Stimulated activated CD4-positive, alpha-beta T cell treated with anti-CD3 and anti-CD28 coated beads, Interleukin-4, amount 100 ng/mL, for 24 hours (primary cell): ENCODE results near the gene GRIN3B.

Source experiments
- DNase-seq: peaks from one replicate; pipeline ENCODE4 v3.0.0-alpha.2; 2020

The GRIN3B gene

DNA sequence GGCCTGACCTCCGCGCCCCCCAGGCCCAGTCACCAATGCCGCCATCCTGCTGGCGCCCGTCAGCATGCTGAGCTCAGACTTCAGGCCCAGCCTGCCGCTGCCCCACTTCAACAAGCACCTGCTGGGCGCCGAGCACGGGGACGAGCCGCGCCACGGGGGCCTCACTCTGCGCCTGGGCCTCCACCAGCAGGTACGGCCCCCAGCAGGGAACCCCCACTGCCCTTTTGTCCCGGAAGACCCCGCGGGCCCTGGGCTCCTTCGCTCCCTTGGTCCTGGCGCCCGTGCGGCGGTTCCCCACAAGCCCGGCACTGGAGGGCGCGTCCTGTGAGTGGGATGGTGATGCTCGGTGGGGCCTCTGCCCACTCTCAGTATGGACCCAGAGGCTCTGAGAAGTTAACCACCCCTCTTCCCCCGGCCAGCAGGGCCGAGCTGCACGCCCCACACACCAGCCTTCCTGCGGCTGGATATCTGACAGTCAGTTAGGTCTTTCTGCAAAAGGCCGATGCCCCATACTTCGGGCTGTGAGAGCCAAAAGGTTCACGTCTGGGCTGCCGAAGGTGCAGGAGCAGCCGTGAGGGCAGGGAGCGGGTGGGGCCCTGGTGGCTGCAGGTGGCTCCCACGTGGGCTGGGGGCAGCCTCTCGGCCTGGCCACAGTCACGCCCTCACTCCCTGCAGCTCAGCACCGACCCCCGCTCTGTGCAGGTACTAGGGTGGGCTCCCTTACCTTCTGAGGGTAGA is 8.1 kb upstream of the GRIN3B start:
- DNase-seq, result no peak

DNA sequence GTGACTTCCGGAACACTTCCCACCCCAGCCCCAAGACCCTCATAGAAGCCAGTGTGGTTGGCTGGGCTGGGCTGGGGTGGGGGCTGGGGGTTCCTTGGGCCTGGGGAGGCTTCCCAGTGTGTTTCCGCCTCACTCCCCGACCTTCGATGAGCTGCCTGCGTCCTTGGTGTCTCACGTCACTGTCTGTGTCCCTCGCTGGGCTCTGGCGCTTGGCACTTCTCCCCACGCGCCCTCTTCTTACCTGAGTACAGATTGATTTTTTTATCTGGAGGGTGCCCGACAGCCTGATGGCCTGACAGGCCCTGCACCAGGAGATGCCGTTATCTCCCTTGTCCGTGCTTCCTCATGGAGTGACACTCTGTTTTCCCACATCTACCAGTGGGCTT is 7.6 kb upstream of the GRIN3B start:
- no peak for DNase-seq

DNA sequence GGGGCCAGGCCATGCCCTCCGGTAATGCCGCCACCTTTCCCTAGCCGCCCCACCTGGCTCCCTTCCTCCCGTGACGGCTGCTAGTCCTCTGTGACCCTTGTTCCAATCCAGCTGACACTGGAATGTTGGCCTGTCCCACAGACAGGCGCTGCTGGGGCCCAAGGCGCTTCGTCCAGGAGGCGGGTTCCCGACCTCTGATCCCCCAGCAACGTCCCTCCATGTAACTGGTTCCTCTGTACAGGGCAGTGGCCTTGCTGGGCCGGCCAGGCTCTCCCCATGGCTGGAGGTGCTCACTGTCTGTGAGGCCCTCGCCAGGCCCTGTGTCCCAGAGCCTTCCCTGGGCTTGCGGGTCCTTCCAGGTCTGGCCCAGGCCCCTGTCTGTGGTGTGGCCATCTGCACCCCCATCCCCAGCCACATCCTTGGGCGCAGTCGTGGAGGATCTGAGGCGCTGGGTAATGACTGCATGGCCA is 6.8 kb upstream of the GRIN3B start:
- no peak for DNase-seq

DNA sequence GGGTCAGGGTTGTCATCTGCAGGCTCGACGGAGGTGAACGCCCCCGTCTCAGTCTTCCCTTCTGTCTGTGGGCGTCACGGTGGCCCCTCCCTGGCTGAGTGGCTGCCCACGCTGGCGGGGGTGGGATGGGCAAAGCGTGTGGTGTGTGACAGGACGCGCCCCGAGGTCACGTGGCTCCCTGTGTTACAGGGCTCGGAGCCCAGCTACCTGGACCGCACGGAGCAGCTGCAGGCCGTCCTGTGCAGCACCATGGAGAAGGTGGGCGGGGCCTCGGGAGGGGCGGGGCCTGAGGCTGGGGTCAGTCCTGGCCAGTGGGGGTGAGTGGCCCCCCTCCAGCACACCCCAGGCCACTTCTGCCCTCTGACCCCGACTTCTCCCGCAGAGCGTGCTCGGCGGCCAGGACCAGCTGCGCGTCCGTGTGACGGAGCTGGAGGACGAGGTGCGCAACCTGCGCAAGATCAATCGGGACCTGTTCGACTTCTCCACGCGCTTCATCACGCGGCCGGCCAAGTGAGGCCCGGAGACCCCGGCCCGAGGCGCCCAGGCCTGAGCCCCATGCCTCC is 6.3 kb upstream of the GRIN3B start:
- no peak for DNase-seq

DNA sequence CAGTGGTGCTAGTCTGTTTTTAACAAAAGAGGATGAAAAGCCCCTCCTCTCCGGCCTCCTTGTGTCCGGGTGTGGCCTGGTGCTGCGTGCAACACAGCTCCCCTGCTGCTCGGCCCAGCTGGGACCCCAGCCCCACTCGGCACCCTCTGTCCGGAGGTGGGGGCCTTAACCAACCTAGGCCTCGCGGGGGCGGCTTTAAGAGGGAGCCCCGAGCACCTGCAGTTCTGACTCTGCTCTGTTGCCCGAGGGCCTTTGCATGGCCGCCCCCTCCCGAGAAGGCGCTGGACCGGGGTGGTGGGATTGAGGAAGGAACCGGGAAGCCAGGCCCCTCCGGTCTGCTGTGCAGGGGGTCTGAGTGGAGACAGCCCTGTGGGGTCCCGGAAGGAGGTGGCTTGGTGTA is 5.7 kb upstream of the GRIN3B start:
- no peak for DNase-seq

DNA sequence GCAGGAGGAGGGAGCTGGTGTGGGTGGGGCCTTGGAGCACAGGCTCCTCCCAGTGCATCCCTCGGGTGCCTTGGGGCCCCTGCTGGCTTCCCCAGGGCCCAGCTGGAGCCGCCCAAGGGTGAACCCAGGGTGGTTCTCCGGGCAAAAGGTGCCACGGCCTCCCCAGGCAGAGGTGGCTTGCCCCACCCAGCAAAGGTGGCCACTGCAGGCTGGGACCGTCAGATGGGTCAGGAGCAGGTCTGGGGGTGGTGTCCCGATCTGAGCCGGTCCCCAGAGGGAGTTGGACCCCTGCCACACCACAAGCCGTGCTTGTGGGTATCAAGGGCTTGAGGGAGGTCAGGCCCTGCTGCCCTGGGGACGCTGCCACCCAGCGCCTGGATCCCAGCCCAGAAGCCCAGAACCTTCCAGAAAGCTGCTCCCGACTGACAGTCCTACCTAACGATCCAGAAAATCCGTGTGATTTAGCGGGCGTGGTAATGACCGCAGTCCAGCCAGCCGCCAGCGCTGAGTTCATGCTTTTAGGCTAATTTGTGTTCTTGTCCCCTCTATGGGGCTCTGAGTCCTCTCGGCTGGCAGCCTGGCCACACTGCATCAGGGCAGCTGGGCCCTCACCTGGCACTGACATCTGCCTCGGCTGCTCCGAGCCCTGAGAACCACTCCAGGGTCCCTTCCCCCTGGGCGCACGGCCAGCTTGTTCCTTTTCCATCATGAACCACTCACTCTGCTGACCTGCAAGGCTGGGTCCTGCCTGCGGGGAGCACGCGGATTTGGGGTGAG is 5.0 kb upstream of the GRIN3B start:
- DNase-seq, result no peak

DNA sequence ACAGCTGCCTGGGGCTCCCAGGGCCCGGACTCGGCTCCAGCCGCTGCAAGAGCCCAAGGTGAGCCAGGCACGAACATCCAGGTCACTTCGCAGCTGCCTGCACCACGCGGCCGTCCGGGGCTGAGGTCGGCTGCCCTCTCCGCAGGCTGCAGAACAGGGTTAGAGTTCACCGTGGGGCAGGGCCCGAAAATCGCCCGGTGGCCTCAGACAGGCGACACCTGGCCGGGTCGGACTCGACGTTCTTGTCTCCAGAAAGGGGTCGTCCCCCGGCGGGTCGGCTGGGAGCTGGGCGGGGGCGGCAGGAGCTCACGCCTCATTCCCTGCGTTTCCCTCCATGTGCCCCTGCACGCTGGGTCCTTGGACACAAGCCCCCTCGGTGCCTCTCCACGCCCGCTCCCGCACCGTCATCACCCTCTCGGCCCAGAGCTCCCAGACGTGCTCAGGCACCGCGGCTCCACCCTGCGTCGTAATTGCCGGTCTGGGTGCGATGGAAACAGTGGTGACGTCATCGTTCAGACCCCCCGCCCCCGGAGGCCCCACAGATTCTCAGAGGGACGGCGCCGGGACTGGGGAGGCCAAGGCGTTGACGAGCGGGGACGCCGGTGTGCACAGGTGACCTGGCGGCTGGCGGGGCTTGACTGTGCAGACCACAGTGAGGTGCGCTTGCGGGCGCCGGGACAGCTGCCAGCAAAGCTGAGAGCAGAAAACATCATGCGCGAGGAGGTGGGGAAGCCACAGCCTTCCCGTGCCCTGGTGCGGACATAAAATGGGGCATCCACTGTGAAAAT is 4.0 kb upstream of the GRIN3B start:
- peak; percentile 69 for DNase-seq

DNA sequence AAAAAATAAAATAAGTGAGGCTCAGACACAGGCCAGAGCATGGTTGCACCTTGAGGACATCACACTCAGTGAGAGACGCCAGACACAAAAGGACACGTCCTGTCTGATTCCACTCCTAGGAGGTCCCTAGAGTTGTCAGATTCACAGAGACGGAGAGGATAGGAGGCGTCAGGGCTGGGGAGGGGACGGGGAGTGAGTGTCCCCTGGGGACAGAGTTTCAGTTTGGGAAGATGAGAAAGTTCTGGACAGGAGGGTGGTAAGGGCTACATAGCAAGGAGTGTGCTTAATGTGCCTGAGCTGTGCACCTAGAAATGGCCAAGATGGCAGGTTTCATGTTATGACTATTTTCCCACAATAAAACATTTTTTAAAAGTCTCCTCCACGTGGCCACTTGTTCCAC is 2.2 kb upstream of the GRIN3B start:
- DNase-seq, result no peak

DNA sequence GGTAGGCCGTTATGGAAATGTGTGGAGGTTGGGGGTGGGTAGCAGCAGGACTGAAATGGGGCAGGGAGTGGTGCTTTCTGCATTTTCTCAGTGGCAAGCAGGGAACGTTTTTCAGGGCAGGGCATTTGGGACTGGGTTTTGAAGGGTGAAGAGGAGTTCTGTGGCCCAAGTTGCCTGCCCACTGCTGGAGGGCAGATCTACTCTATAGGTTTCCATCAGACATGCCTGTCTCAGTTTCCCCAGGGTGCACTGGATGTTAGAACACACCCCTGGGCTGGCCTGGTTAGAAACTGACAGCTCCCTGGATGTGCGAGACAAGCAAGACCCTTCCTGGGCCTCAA is 870 bp upstream of the GRIN3B start:
- DNase-seq, result no peak

DNA sequence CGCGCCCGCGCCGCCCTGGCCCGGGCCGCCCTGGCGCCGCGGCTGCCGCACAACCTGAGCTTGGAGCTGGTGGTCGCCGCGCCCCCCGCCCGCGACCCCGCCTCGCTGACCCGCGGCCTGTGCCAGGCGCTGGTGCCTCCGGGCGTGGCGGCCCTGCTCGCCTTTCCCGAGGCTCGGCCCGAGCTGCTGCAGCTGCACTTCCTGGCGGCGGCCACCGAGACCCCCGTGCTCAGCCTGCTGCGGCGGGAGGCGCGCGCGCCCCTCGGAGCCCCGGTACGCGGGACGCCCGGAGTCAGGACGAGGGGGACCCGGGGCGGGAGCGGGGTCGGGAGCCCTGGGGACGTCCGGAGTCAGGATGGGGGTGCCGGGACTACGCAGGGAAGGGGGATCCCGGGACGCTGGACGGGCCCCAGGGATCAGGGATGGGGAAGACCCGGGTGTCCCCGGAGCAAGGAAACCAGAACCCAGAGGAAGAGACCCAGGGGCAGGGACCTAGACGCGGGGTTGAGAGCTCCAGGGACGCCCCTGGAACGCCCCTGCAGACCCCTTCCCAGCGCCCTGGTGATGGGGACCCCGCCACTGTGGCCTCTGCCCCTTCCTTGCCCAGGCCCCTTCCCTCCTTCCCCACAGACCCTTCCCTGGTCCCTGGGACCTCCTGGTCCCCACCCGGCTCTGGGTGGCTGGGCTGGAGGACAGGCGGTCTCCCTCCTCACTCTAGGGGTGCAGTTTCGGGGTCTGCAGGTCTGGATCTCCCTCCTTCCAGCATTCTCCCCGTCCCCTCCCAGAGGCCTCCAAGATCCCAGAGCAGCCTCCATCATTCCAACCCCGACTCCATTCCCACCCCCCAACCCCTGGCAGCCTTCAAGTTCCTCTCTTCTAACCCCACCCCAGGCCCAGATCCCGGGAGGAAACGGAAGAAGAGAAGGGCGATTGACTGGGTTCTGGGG is 645 bp downstream of the GRIN3B start:
- no peak for DNase-seq

DNA sequence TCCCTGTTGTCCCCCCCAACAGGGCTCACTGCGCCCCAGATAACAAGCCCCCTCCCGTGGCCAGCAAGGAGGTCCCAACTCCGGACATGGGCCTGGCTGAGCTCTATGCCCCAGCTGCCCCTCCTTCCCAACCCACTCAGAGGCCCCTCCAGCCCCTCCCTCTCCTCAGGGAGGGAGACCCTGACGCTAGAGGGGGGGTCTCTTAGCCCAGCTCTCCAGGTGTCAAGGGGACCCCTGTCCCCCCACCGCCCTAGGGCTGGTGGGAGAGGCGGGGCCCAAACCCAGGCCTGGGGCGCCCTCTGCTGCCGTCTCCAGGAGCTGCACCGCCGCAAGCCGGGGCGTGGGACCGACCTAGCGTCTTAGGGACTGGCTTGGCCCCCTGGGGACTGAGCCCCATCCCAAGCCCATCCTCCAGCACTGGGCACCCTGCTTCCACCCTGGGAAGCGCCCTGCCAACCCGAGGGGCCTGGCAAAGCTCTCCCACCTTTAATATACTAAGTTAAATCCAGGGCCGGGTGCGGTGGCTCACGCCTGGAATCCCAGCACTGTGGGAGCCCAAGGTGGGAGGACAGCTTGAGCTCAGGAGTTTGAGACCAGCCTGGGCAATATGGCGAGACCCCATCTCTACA is 1.4 kb downstream of the GRIN3B start:
- peak; percentile 73 for DNase-seq

DNA sequence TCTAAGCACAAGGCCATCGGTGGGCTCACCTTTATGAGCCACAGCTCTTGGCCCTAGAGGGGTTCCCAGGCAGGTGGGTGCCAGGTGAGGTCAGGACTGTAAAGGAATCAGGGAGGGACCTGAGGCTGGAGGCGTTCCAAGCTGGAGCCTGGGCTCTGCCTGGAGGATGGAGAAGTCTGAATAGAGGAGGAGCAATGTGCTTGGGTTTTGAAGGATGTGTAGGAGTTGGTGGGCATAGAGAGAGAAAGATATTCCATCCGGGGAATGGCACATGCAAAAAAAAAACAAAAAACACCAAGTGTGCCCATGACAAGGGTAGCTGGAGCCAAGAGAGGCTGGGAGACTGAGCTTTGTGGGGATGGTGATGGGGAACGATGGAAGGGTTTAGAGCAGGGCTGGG is 2.4 kb downstream of the GRIN3B start:
- no peak for DNase-seq

DNA sequence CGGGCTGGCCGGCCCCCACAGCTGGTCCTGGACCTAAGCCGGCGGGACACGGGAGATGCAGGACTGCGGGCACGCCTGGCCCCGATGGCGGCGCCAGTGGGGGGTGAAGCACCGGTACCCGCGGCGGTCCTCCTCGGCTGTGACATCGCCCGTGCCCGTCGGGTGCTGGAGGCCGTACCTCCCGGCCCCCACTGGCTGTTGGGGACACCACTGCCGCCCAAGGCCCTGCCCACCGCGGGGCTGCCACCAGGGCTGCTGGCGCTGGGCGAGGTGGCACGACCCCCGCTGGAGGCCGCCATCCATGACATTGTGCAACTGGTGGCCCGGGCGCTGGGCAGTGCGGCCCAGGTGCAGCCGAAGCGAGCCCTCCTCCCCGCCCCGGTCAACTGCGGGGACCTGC is 3.1 kb downstream of the GRIN3B start:
- no peak for DNase-seq

DNA sequence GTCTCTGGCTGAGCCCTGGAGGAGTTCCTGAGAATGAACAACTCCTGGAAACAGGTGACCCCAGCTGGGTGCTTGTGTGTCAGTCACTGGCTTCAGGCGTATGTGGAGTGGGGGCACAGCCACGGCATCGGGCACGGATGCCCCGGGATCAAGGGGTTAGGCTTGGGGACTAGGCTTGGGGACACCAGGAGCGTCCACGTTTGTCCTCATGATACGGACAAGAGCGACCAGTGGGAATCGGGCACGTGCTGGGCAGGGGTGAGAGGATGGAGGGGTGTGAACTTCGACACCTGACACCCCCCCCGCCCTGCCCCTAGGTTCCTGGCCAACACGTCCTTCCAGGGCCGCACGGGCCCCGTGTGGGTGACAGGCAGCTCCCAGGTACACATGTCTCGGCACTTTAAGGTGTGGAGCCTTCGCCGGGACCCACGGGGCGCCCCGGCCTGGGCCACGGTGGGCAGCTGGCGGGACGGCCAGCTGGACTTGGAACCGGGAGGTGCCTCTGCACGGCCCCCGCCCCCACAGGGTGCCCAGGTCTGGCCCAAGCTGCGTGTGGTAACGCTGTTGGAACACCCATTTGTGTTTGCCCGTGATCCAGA is 4.1 kb downstream of the GRIN3B start:
- no peak for DNase-seq

DNA sequence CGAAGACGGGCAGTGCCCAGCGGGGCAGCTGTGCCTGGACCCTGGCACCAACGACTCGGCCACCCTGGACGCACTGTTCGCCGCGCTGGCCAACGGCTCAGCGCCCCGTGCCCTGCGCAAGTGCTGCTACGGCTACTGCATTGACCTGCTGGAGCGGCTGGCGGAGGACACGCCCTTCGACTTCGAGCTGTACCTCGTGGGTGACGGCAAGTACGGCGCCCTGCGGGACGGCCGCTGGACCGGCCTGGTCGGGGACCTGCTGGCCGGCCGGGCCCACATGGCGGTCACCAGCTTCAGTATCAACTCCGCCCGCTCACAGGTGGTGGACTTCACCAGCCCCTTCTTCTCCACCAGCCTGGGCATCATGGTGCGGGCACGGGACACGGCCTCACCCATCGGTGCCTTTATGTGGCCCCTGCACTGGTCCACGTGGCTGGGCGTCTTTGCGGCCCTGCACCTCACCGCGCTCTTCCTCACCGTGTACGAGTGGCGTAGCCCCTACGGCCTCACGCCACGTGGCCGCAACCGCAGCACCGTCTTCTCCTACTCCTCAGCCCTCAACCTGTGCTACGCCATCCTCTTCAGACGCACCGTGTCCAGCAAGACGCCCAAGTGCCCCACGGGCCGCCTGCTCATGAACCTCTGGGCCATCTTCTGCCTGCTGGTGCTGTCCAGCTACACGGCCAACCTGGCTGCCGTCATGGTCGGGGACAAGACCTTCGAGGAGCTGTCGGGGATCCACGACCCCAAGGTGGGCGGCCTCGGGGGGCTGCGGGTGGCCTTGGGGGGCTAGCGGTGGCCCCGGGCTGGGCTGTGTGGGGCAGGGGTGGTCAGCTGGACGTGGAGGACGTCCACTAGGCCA is 4.8 kb downstream of the GRIN3B start:
- no peak for DNase-seq

DNA sequence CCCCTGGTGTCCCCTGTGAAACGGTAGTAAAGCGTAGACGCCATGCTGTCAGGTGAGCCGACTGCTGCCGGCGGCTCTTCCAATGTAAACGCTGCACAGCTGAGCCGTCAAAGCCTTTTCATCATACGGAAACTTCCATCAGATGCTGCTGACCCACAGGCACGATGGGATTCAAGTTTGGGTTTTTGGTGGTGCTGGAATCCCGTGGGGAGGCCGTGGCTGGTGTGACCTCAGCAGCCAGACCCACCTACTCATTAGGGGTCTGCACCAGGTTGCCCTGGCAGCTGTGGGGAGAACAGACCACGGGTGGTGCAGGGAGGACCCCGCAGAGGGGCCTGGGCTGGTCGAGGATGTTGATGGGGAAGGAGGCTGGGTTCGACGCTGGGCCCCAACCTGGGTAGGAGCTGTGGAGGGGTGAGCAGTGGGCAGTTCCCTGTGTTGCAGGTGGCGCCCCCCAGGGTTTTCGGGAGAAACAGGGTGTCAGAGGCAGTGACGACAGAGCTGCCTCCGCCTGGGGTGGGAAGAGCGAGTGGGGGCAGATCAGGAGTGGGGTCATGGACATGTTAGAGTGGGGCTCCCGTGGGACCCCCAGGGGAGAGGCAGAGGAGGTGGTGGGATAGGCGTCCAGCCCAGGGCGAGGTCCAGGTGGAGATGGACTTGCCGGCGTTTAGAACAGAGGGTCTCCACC is 6.6 kb downstream of the GRIN3B start:
- DNase-seq, result no peak

DNA sequence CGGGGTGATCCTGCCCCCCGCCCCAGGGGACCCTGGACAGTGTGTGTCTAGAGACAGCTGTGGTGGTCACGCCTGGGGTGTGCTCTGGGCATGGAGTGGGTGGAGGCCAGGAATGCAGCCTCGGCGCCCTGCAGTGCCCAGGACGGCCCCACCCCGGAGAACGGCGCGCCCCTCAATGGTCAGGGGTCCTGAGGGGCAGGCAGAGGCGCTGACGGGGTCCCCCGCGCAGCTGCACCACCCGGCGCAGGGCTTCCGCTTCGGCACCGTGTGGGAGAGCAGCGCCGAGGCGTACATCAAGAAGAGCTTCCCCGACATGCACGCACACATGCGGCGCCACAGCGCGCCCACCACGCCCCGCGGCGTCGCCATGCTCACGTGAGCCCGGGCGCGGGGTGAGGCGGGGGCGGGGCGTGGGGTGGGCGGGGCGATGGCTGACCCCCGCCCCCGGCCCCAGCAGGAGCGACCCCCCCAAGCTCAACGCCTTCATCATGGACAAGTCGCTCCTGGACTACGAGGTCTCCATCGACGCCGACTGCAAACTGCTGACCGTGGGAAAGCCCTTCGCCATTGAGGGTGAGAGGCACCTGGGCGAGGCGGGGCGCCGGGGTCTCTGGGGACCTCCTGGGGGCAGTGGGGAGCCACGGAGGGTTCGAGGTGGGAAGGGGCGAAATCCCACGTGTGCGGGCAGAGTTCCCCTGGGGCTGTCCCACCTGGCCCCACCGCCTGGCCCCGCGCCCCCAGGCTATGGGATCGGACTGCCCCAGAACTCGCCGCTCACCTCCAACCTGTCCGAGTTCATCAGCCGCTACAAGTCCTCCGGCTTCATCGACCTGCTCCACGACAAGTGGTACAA is 7.4 kb downstream of the GRIN3B start:
- DNase-seq, result no peak

DNA sequence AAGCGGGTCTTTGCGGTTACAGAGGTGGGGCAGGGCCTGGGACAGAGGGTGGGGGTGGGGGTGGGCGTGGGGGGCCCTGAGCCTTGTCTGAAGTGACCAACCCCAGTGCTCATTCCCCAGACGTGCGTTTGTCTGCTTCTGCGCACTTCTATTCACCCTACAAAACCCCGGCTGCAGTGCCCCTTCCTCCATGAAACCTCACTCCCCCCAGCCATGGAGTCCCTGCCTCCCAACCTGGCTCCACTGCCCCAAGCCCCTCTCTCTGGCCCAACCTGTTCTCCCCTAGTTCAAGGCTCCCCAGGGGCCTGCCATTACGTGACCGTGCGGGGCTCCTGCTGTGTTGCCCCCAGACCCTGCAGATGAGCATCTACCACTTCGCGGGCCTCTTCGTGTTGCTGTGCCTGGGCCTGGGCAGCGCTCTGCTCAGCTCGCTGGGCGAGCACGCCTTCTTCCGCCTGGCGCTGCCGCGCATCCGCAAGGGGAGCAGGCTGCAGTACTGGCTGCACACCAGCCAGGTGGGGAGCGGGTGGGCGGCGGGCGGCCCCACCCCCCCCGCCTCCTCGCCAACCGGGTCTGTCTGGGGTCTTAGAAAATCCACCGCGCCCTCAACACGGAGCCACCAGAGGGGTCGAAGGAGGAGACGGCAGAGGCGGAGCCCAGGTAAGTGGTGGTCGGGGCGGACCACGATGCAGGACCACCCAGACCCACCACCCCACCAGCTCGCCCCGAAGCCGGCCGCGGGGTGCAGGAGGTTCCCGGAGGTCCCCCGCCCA is 8.2 kb downstream of the GRIN3B start:
- DNase-seq, result no peak
